Dedifferentiated amniotic fluid mesenchymal stem cell (primary cell): ENCODE measurements around the gene GRB10.

Experiments
- DNase-seq: peaks from one replicate; pipeline ENCODE4 v3.0.0-alpha.2; 2016; ENCODE audit errors: extremely low spot score

GRB10 gene

DNA sequence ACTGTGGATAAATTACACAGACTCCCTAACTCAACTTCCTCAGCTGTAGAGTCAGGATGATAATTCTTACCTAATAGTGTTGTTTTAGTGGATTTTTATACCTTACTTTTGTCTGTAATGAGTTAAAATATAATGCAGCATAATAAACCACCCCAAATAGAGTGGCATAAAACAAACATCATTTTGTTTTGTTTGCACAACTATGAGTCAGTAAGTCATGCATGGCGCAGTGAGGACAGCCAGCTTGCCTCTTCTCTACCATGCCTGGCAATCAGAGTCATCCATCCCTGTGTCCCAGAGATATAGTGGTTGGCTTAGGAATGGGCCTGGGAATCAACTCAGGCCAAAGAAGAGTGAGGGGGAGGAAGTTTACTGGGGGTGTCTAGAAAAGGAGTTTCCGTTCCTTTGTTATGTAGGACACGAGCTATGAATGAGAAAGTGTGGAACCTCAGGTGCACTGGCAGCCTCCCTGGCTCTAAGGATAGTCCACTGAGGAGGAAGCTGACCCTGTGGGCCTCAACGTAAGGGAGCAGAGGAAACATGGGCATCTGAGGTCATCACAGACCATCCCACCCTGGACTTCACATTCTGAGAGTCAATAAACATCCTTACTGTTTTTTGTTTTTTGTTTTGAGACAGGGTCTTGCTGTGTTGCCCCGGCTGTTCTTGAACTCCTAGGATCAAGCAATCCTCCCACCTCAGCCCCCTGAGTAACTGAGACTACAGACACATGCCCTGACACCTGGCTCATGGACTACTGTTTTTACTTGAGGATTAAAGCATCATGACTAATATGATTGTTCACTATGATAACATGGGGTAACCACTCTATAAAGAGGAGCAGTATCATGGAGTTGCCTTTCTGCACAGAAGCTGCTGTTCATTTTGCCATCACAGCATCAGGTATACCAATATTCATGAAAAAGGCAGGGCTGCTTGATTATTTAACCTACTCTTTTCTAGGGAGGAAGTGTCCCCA is 21.0 kb upstream of the GRB10 start:
- no peak for DNase-seq

DNA sequence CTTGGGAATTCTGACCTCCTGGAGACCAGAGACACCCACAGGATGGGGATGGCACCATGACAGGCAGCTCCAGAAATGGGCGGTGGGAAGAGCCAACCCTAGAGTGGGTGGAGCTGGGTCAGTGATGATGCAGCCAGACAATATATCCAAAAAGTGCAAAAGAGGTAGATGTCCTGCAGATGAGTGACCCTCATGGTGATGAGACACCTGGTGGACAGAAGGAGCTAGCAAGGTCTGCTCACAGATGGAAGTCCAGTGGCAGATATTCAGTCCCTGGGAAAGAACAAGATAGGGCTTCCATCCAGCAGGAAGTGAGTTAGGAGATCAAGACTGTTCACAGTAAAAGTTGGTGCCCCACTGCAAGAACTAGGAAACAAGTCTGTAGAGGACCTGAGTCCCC is 19.2 kb upstream of the GRB10 start:
- DNase-seq: no peak

DNA sequence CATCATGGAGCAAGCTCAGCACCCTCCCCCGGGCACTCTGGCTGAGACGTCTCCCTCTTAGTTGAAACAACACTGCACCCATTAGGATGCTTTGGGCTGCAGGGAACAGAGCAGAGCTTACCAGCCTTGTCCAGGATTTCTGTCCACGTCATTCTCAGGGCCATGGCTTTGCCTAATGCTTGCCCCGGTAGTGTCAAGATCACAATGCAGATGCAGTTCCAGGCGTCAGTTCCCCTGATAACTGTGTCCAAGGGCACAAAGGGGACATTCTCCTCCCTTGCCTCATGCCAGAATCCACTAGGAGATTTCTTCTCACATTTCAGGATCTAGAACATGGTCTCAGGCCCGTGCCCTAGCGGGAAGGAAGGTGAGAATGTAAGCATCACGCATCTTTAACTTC is 17.2 kb upstream of the GRB10 start:
- DNase-seq: no peak

DNA sequence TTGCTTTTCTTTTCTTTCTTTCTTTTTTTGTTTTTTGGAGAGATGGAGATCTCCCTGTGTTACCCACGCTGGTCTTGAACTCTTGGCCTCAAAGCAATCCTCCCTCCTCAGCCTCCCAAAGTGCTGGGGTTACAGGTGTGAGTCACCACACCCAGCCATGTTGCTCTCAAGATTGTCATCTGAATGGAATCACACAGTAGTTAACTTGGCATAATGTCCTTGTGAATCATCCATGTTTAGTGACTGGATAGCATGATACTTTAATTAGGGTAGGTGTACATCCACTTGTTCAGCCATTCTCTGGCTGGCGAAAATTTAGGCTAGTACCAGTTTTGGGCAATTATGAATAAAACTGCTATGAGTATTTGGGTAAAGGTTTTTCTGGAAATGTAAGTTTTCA is 15.4 kb upstream of the GRB10 start:
- DNase-seq: no peak

DNA sequence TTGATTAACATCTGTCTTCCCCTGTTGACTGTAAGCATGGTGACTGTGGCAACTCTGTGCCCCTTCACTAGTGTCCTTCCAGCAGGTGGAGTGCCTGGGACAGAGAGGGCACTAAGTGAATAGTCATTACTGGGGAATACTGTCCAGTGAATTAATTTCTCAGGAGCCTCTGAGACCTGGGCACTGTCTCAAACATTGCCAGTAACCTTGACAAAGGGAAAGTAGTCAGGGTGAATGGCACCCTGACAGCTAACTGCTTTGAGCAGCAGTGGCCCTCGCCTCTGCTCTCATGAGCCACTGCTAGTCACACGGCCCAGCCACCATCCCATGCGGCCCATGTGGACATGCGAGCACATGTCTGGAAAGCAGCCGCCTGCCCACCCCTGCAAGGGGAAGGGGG is 13.1 kb upstream of the GRB10 start:
- DNase-seq: no peak

DNA sequence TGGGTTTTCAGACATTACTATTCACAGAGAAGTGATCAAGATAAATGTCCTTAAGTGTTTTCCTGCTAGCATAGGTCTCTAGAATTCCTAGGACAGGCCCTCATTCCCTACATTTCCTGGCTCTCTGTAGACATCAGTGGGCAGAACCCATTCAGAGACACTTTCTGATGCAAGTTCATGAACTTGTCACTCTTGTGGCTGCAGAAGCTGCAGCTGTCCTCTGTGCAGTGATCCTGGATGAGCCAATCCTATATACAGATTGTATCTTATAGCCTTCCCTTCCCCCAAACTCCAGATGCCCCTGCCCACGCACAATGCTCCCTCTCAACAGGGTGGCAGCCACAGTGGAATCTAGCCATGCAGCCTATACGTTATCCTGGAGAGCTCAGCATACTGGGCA is 12.6 kb upstream of the GRB10 start:
- no peak for DNase-seq

DNA sequence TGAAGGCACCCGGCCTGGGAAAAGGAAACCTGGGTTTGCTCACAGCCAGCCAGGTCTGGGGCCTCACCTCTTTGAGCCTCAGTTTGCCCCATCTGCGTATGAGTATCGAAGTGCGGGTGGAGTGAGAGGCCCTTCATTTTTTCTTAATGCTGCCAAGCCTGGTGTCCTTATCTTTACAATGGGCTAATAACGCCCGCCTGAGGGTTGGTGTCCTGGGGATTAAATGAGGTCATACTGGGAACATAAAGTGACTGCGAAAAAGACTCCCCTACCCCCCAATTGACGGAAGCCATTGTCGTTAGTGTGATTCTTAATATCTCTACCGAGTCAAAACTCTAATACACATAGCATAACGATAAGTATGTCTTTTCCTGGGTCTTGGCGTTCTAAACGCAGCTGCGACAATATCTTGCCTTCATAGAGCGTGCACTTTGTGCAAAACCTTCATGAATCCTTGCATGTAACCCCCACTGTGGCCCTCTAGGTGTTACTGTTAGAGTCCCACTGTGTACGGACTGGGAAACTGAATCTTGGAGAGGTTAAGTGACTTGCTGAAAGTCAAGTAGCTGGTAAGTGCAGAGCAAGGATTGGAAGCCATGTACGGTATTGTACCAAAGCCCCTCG is 11.4 kb upstream of the GRB10 start:
- DNase-seq: no peak

DNA sequence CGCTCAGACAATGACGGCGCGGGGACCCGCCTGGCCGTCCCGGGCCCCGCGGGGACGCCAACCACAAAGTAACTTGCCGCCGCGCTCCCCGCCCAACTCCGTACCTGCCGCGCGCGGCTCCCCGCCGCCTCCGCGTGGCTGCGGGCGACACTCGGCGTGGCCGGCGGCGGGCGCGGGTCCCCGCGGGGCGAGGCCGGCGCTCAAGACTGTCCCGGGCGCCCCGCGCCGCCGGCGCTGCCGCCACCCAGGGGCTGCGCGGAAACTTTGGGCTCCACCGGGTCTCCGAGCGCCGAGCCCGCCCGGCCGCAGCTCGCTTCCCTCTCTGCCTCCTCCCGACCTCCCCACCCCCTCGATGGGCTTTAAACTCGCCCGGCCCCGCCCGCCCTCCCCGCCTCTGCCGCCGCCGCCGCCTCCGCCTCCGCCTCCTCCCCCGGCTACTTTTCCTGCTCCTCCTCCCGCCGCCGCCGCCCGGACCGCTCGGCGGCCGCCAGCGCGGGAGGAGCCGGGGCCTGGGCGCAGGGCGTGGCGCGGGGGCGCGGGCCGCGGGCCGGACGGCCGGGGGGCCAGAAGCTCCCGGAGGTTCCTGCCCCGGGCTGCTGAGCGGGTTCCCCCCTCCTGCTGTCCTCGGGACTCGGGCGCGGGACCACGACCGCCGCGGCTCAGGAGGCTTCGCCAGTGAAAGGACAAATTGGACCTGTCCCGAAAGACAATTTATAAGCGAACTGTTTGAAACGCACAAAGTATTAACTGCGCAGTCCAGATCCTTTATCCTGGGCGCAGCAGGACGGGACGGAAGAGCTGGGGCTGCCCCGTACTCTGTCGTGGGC is 10.6 kb upstream of the GRB10 start:
- no peak for DNase-seq

DNA sequence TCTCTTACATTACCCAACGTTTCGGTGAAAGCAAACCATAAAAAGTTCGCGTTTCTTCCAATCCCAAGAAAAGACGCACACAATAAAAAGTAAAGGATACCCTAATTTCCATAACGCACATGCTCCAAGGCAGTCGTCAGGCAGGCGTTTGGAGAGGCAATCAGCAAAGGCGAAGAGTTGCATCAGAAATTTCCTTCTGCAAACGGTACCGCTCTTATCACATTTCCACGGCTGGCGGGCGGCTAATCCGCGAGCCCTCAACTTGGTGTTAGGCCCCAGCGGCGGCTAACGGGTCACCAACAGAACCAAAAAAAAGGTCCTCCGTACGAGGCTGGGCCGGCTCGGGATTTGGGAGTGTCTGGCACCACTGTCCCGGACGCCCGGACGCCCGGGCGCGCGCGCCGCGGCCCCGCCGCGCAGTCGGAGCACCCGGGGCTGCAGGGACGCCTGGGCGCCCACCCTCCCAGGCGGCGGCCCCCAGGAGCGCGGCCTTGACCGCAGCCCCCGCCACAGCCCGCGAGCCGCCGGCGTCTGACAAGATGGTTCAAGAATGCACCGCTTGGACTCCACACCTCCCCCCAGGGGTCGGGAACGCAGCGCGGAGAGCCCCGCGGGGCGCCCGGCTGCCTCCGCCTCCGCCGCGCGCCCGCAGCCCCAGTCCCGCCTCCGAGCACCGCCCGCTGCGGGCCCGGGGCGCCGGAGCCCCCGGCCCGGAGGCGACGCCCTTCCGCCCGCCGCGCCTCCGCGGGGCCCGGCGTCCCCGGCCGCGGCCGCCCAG is 9.8 kb upstream of the GRB10 start:
- peak; percentile 46 for DNase-seq

DNA sequence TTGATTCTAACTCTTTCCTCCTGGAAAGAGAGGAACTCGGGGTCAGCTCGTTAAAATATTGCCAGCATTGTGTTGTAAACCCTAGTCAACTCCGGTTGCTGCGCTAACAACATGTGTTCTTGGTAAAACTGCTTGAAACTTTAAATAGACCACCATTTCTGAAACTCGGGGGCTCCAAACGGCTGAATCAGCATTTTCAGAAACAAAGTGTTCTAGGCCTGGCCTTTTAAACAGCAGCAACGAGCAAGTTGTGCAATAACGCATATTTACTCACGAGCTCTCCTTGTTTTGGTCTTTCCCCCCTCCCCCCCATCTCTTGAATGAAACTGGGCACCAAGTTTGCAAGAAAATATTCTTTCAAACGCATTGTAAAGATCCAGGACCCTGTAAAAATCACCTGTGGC is 9.2 kb upstream of the GRB10 start:
- DNase-seq: no peak

DNA sequence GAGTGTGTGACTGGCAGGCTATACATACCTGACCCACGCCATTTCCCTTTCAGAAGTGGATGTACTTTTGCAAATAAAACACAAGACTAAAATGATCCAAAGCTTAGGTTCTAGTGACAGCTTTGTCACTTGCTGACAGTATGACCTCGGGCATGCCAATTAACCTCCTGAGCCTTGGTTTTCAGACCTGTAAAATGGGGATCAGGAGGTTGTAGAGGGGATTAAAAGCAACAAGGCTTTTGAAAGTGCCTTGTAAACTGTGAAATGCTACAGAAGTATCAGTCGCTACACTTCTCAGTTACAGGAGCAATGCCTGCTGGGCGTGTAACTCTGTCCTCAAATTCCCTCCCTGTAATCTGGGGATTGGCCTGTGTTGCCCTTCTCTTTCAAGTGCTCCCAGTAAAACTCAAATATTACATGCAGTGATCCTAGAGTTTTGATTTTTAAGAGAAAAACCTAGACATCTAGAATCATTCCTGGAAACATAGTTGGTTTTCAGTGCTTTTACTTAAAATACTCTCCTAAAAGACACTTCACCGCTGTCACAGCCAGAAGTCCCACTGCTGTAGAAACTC is 8.8 kb upstream of the GRB10 start:
- no peak for DNase-seq

DNA sequence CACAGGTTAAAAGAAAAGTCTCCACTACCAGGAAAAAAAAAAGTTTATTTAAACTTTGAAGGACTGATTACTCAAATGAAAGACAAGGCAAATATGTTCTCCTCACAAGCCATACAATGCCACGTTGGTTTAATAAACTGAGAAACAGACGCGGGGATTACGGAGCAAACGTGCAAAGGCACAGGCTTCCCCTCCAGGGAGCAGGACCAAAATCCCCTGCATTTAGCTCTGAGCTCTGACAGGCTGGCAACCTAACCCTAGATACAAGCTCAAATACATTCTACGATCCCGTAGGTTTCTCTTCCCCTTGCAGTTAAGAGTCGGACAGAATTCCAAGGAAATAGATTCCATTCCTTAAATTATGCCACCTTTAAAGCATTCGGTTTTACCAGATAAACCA is 7.7 kb upstream of the GRB10 start:
- no peak for DNase-seq

DNA sequence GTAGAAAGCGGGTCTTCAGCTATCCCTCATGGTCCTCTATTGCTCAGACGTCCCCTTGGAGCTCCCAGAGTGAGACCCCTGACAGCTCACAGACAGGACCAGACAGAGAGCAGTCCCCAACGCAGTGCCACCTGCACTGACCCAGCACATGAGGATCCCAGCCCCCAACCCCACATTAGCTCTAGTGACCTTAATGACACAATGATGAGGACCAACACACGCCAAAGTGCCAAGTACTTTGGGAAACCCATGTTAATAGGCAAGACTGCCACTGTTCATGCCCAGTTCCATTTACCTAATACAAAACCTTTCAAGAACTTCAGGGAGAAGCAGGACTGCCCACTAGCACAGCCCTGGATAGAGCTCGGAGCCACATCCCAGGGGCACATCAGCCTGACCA is 5.7 kb upstream of the GRB10 start:
- no peak for DNase-seq

DNA sequence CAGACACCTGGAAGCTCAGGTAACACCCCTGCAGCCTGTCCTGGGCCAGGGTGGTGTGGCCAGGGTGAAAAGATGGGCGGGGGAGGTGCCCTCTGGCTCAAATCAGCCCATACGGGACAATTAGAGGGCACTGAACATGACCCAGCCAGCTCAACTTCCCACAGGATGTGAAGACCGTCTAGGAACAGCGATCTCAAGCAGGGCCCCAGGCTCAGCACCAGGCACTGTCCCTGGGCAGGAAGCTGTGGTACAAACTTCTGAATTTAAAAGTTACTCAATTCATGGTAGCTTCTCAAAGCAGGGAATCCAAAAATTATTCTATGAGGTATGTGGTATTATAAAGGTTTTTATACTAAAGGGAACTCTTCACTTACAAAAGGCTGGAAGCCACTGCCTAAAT is 5.1 kb upstream of the GRB10 start:
- no peak for DNase-seq

DNA sequence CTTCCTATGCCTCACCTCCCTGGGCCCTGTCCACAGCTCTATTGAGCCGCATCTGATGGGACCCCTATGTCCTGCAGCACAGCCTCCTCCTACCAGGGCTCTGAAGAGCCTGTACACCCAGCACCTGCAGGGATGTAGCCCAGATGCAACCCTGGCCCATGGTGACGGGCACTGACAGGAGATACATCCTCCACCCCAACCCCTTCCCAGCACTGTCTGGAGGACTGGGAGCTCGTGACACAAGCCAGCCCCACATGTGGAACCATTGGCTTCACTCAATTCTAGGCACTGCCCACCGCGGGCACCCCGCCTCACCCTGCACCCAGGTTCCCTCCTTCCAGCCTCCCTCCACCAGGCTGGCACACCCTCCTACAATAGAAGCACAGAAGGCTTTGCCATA is 2.6 kb upstream of the GRB10 start:
- DNase-seq: no peak

DNA sequence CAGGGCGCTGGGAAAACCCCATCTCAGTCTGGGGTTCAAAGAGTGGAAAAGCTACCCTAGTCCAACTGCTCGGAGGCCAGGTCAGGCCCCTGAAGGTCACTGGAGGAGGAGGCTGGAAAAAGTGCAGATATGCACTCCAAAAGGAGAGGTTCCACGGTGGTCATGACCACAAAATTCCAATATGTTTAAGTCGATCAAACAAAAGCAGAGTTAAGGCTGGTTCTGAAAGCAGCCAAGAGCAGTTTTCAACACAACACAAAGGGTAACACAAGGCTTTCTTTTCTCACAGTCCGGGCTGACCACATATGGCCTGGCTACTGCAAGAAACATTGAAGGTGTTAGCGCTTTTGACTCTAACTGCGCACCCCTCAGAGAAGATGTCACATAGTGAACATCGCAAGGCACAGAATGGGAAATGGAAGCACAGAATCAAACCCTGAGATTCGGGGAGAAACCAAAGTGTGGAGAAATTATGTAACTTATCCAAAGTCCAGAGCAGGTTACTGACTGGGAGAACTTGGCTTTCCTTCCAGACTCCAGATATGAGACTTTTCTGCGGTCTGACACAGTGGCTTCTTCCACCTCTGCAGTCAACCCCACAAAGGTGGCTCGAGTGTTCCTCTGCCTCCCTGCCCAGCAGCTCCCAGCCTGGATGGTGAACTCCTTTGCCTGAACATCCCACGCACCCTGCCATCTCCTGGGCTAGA is 1.3 kb upstream of the GRB10 start:
- no peak for DNase-seq

DNA sequence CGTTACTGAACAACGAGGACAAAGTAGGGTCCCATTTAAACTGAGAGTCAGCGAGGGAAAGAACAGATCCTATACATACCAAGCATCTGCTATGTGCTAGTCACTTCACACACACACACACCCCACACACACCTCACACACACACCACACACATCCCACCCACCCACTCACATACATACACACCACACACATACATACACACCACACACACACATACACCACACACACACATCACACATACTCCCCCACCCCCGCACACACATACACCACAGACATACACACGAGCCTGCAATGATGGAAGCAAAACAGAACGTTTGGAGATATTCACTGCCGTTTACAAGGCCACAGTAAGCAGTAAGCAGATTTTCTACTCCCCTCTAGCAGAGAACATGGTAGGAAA is 607 bp upstream of the GRB10 start:
- DNase-seq: no peak

DNA sequence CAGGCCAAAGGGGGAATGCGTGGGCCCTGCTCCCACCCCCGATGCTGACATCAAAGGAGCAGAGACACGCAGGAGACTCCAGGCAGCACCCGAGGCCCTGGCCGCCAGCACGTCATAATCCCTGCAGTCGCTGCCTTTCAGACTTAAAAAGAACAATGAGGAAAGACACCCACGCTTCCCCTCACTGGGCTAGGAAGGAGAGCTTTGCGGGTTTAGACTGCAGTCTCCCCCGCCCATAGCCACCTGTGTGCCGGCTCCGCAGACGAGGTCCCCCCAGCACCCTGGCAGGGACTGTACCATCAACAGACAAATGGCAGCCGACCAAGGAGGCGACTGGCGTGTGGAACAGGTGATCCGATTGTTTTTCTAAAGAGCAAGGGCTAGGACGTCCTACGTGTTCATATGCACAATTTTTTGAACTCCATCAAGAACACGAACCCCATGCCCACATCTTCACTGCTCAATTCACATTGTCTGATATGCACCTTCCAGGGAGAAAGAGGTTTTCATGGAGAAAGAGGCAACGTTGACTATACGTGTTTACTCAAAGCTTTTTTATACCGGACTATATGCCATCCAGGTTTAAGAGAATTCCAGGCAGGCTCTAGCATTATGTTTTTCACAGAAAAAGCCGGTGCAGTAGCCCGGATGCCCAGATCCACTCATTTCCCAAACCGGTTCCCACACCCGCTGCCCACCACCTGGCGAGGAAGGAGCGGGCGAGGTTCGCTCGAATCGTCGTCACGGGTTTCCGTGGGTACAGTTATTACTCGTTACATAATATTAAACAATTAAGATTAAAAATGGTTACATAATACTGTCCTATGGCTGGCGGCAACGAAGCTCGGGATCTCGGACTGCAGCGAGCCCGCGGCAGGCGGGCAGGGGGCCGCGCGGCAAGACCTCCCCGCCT is 1.1 kb downstream of the GRB10 start:
- no peak for DNase-seq

DNA sequence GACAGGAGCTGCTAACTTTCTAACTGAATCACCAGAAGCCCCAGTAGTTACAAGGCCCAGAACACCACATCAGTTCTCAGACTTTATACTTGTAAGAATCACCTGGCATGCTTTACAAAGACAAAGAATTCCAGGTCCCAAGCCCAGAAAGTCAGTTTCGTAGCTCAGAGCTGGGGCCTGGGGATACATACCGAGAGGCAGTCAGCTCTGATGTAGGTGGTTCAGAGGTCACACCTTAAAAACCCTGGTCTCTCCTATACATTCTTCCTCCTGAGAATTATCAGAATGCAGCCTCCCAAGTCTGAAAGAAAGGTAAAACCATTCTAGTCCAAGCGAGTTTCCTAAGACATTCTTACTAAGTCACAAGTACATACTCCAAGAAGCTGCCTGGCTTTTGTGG is 2.3 kb downstream of the GRB10 start:
- DNase-seq: no peak

DNA sequence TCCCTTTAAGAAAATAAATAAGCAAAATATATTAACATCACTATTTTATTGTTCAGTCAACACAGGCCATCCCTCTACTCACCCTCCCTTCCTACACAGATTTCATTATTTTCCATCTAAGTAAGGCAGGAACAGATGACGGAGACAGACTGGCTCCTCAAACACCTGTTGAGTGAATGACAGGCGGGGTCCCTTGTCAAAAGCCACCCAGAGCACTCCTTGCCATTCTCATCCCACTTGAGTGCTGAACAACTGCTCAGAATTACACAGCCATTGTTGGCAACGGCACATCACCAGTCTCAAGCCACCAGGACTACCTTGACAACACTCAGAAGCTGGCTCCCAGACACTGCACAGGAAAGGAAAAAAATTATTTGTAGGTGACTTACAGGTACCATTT is 3.3 kb downstream of the GRB10 start:
- DNase-seq: no peak
